ENCODE measurements around the gene SEZ6. TPM values are rescaled to one million over a fixed set of nuclear protein-coding genes. Genes with fewer than 3 reads are reported as not detected.

SEZ6 gene
- total RNA-seq, 1 experiment from 2014 or later: not detected

- in situ Hi-C loops (cut with HindIII; ENCODE audit: low sequenced_read_pairs): no loop called here
- no peak for DNase-seq (ENCODE audit: low spot score)
Observed at GRCh38 chr17:28963055-28963611, 42.7 kb downstream of the SEZ6 start.

- no peak for DNase-seq (ENCODE audit: low spot score)
- in situ Hi-C loops (cut with HindIII; ENCODE audit: low sequenced_read_pairs): no loop called here
Observed at GRCh38 chr17:28961391-28961790, 44.4 kb downstream of the SEZ6 start.

GRCh38 chr17:28960256-28961061 lies 45.4 kb downstream of the SEZ6 start:
- DNase-seq (ENCODE audit: low spot score): no peak
- in situ Hi-C loops (cut with HindIII; ENCODE audit: low sequenced_read_pairs): no loop called here

GRCh38 chr17:28959471-28959871 lies 46.4 kb downstream of the SEZ6 start:
- DNase-seq (ENCODE audit: low spot score): no peak
- in situ Hi-C loops (cut with HindIII; ENCODE audit: low sequenced_read_pairs): loop anchor here (10.0 kb wide), 1 partner anchor 55 kb away; no protein-coding TSS in a partner anchor

DNA sequence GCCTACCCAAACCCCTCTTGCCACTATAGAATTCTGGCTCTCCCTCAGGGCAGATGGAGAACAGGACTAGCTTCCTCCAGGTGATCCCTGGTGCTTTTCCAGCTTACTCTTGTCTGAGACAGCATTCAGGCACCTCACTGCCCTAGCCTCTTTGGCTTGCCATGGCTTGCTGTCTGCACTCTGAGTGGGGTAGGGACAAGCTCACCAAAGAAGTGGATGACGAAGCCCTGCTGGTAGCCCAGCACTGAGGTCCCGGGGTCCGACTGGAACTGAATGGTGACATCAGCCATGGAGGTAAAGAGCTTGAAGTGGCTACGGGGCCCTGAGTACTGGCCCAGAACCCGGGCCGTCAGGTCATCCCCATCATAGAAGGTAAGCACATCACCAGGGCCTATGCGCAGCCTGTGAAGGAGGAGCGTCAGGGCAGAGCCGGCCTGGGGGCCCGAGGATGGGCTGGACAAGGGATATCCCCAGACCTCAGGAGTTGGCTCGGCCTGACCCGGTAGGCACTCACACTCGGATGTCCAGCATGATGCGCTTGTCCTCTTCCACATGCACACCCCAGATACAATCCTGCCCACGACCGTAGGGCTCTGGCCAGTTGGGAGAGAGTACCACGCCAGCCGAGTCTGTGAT lies 46.9 kb downstream of the SEZ6 start:
- DNase-seq (ENCODE audit: low spot score): no peak
- in situ Hi-C loops (cut with HindIII; ENCODE audit: low sequenced_read_pairs): loop anchor here (10.0 kb wide), 1 partner anchor 56 kb away; no protein-coding TSS in a partner anchor

DNA sequence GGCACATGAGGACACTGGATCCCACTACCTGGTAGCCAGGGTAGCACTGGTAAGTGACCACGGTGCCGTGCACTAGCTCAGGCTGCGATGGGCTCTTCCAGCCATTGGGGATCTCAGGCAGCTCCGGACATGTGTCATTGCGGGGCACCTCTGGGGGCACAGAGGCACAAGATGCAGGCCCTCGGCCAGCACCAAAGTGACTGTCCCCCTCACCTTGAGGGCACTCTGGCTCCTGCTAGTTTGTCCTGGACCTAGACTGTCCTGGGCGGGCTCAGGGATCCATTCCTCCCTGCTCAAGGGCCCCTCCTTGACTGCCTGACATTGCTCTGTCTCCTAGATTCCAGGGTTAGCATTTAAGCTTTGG lies 47.9 kb downstream of the SEZ6 start:
- no peak for DNase-seq (ENCODE audit: low spot score)
- in situ Hi-C loops (cut with HindIII; ENCODE audit: low sequenced_read_pairs): loop anchor here (10.0 kb wide), 1 partner anchor 57 kb away; no protein-coding TSS in a partner anchor

GRCh38 chr17:28957277-28957991 lies 48.4 kb downstream of the SEZ6 start:
- in situ Hi-C loops (cut with HindIII; ENCODE audit: low sequenced_read_pairs): loop anchor here (10.0 kb wide), 1 partner anchor 57 kb away; no protein-coding TSS in a partner anchor
- no peak for DNase-seq (ENCODE audit: low spot score)

- no peak for DNase-seq (ENCODE audit: low spot score)
- in situ Hi-C loops (cut with HindIII; ENCODE audit: low sequenced_read_pairs): loop anchor here (10.0 kb wide), 1 partner anchor 58 kb away; no protein-coding TSS in a partner anchor
Observed at GRCh38 chr17:28956861-28957260, 49.0 kb downstream of the SEZ6 start.

GRCh38 chr17:28956112-28956511 lies 49.7 kb downstream of the SEZ6 start:
- in situ Hi-C loops (cut with HindIII; ENCODE audit: low sequenced_read_pairs): loop anchor here (10.0 kb wide), 1 partner anchor 59 kb away; no protein-coding TSS in a partner anchor
- DNase-seq (ENCODE audit: low spot score): no peak

DNA sequence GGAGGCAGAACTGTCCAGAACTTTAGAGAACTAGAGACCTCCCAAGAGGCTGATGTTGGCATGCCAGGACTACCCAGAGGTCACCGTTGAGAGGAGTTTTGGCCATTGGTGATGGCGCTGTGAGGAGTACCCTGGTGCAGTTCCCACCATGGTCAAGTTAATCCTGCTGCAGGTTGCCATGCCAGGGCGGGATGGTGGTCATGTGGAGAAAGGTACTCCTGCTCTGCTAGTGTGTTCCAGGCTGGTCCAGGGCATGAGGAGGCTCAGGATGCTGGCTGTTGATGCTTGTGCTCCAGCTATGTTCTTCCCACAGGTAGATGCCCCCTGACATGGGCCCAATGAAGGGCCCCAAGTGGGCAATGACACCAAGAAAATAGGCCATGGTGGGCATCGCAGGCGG lies 50.4 kb downstream of the SEZ6 start:
- no peak for DNase-seq (ENCODE audit: low spot score)
- in situ Hi-C loops (cut with HindIII; ENCODE audit: low sequenced_read_pairs): loop anchor here (10.0 kb wide), 1 partner anchor 59 kb away; no protein-coding TSS in a partner anchor

GRCh38 chr17:28954886-28955285 lies 50.9 kb downstream of the SEZ6 start:
- in situ Hi-C loops (cut with HindIII; ENCODE audit: low sequenced_read_pairs): loop anchor here (10.0 kb wide), 1 partner anchor 60 kb away; no protein-coding TSS in a partner anchor
- DNase-seq (ENCODE audit: low spot score): no peak

- peak; percentile 60 for DNase-seq (ENCODE audit: low spot score)
- in situ Hi-C loops (cut with HindIII; ENCODE audit: low sequenced_read_pairs): loop anchor here (10.0 kb wide), 1 partner anchor 61 kb away; no protein-coding TSS in a partner anchor
Observed at GRCh38 chr17:28953444-28954118, 52.3 kb downstream of the SEZ6 start.

- in situ Hi-C loops (cut with HindIII; ENCODE audit: low sequenced_read_pairs): loop anchor here (10.0 kb wide), 1 partner anchor 63 kb away; no protein-coding TSS in a partner anchor
- peak; percentile 100 for DNase-seq (ENCODE audit: low spot score)
Observed at GRCh38 chr17:28951991-28952975, 53.5 kb downstream of the SEZ6 start.

GRCh38 chr17:28951428-28951990 lies 54.3 kb downstream of the SEZ6 start, which contains the start of gene PHF12:
TSS of gene PHF12 (minus strand) at chr17:28951518. CDS start at chr17:28950960, 558 bp downstream.
- DNase-seq (ENCODE audit: low spot score): peak; percentile 100
- in situ Hi-C loops (cut with HindIII; ENCODE audit: low sequenced_read_pairs): loop anchor here (10.0 kb wide), 1 partner anchor 63 kb away; no protein-coding TSS in a partner anchor

DNA sequence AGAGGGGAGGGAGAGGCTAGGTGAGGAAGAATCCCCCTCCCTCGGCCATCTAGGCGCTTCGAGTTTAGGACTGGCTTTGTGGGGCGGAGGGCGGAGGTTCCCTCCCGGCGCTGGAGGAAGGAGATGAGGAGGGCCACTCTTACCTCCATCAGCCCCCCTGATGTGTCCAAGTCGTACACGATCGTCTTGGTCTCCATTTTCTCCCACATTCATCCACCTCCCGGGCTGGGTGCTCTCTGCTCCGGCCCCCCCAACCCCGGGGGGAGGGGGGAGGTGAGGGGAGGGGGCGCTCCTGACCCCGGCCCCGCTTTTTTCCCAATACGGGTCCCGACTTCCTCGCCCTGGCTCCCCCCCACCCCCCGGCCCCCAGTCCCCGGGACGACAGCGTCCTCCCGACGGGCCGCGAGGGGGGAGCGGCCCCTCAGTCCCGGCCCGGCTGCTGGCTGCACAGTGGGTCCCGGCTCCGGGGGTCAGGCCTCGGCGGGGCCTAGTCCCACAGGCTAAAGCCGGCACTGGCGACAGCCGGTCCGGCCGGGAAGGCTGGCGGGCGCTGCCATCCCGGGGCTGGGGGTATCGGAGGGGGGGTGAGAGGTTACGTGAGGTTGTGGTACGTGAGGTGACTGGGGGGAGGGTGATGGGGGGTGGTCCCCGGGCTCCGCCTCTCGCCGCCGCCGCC lies 54.9 kb downstream of the SEZ6 start:
- DNase-seq (ENCODE audit: low spot score): no peak
- in situ Hi-C loops (cut with HindIII; ENCODE audit: low sequenced_read_pairs): loop anchor here (10.0 kb wide), 1 partner anchor 64 kb away; no protein-coding TSS in a partner anchor

DNA sequence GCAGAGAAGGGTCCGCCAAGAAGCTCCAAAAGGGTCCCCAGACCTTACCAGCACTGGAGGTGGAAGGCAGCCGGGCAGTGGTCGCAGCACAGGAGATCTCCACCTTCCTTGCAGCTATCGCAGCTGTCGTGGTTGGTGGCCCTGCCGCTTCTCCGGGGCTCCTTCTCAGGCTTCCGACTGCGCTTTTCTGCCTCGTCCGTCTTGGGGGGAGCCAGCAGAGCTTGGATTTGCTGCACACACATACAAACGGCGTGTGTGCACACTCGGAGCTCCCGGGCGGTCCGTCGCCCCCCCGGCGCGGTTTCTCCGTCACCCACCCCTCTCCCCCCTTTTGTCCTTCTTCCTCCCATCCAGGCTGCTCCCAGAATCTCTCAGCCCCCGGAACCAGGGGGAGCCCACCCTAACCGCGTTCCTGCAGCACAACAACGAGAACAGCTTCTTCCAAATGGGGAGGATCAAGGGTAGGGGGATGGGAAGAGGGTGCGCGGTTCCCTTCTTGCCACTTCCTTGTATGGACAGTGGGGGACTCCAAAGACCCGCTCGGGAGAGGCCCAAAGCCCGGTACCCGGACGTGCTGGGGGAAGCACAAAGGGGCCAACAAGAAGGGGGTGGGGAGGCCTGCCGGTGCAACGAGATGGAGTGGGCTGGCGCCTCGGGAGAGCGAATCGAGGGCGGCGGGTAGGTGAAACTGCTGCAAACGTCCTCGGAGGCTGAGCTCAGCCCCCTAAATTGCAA lies 55.6 kb downstream of the SEZ6 start:
- in situ Hi-C loops (cut with HindIII; ENCODE audit: low sequenced_read_pairs): loop anchor here (10.0 kb wide), 1 partner anchor 65 kb away; no protein-coding TSS in a partner anchor
- DNase-seq (ENCODE audit: low spot score): peak; percentile 43

All from G401 (cell line).